GM21423 (cell line): ENCODE measurements around the gene FANCF.

Source experiments
- ATAC-seq: cut with Tn5 transposase; IDR thresholded peaks from one replicate; pipeline ENCODE4 v1.9.1; 2021; ENCODE audit warnings: mild to moderate bottlenecking, moderate library complexity; ENCODE audit not compliant: unreplicated experiment

FANCF gene

DNA sequence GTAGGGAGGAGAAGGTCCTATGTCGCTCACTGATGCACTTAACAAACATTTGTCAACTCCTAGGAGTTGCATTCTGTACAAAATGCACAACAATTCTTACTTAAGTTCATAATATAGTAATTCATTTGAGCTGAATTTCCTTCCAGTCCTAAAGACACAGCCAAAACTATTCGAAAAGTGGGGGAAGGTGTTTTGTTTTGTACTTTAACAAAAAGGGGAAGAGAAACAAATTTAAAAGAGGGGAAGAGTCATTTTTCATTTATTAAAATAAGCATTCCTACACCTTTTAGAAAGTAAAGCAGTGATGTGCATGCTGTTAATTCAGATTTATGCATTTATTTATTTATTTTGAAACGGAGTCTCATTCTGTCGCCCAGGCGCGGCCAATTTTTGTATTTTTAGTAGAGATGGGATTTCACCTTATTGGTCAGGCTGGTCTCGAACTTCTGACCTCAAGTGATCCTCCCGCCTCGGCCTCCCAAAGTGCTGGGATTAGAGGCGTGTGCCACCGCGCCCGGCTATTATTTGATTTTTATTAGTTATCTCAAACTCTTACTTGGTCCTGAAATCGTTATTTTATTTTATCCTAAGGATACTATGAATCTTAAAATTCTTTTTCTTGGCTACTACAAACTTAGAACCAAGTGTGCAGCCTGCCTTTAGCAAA is 1.1 kb upstream of the FANCF start:
- no peak for ATAC-seq

DNA sequence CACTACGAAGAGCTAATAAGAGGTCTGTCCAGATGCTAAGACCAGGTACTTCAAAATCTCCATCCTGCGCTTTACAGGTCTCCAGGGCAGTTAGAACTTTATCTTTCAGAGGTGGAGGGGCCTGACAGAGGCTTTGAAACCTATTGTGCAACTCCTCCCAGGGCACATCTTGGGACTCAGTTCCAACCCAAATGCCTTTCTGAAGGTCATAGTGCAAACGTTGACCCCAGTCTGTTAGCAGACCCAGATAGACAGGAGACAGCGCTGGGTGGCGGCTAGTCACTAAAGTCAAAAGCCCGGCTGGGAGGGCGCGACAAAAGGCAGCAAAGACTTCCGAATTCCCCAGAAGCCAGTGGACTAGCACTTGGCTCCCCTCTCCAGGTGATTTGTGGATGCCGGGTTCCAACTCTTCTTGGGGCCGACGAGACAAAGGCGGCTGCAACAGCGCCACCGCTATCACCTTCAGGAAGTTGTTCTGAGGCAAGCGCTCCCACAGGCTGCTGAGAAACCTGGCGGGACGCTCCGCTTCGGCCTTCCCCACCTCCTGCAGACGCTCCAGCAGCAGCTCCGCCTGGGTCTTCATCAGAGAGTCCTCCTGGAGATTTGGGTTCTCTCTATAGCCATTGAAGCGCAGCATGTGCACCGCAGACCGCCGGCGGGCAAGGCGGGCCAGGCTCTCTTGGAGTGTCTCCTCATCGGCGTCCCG is 728 bp downstream of the FANCF start:
- ATAC-seq, result peak; percentile 47

DNA sequence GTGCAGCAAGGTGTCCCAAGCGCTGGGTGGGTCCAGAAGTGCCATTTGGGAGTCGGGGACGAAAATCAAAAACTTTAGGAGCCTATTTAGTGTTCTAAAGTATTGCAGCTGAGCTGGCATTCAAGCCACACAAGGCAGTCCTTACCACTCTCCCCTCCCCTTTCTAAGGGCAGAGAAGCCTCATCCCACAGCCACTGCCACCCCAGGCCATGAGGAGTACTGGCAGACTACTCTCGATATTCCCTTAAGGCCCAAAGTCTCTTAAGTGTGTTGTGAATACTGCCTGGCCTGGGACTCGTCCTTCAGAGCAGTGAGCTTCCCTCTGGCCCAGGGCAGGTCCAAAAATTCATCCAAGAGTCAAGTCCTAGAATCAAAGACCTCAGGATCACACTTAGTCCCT is 7.8 kb downstream of the FANCF start:
- no peak for ATAC-seq

DNA sequence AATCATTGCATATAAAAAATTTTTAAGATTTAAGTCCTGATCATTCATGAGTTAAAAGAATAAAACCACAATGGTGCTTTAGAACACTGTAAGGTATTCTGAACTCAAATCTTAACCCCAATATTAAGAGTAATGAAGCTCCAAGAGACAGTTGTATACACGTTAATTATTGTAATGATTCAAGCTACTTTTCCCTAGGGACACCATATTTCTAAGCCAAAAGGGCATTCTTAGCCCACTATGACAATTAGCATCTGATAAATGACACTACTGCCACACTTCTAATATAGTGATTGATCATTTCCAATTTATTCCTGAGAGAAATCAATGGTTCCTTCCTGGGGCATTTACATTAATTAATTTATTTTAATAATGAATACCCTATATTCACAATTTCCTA is 21.7 kb downstream of the FANCF start:
- no peak for ATAC-seq

DNA sequence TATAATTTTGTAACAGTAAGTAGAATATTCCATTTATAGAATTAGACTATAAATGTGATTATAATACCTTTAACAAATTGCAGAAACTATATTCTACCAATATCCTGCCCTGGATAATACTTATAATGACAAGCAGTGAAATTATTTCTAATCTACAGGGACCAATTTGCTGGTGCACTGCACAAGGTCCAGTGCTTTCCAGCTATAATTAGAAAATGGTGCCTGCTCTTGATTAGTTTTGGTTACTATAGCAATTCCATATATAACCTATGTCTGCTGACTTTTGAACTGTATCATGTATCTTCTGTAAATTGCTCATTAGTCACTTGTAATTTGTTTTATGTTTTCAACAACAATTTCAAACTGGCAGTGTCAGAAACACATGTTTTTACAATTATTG is 23.1 kb downstream of the FANCF start:
- ATAC-seq, result no peak

DNA sequence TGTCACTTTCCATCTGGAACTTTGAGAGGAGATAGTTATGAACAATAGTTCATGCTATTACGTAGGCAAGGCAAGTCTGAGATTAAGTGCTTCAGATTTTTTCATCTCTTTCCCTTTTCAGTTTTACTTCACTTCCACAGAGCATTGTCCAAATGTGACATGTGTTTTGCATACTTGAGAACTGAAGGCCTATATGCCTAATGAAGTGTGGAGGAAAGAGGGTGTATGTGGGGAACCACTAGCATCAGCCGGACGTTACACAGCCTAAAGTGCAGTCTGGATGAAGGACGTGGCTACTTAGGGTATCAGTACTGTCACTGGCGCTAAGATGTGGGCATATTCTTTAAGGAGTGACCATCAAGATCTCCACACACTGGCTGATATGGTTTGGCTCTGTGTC is 26.2 kb downstream of the FANCF start:
- ATAC-seq, result no peak

DNA sequence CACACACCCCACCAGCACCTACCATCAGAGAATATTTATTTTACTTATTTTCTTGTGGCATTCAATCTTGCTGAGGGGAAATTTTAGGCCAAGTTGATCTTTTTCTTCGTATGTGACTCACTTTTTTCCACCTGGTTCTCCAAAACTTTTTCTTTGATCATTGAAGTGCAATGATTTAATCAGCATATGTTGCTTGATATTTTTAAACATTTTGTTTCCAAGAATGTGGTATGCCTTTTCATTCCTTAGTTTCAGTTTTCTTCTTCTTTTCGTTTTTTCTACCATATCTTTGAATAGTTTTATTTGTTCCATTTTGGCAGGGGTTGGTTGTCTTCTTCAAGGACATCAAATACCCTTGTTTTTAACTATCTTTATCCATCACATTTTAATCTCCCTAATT is 28.6 kb downstream of the FANCF start:
- ATAC-seq, result no peak

DNA sequence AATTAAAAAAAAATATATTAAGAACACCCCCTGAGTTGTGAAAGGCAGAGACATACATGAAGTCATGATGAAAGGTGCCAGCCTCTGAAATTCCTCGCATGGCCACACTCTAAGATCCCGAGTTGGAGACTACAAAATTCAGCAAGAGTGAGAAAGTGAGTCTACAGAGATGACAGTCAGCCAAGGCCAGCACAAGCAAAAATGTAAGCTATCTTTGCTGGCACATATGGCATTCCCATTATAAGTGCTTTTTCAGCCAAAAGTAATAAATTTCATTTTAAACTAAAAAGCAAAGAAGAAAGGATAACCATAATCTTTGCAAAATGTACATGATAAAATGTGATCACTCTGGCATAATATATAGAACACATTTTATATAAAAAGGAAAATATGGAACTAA is 40.6 kb downstream of the FANCF start:
- ATAC-seq, result no peak

DNA sequence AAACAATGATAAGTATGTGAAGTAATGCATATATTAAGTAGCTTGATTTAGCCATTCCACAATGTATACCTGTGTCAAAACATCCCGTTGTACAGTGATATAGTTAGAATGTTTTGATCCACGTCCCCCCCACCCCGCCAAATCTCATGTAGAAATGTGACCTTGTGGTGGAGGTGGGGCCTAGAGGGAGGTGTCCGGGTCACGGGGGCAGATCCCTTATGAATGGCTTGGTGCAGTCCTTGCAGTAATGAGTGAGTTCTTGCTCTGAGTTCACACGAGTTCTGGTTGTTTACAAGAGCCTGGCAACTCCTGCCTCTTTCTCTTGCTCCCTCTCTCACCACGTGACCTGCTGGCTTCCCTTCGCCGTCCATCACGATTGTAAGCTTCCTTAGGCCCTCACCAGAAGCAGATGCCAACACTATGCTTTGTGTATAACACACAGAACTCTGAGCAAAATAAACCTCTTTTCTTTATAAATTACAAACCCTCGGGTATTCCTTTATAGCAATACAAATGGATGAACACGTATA is 41.6 kb downstream of the FANCF start:
- ATAC-seq, result no peak

DNA sequence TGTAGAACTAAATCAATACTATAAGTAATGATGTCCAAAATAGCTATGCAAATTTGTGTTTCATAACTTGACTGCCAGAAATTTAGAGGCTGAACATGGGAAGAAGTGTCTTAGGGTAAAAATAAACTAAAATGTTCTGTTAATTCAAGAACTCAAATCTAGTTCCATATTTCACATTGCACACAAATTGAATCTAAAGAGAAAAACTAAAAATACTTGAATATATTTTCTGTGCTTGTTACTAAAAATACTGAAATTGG is 43.5 kb downstream of the FANCF start:
- ATAC-seq, result no peak

DNA sequence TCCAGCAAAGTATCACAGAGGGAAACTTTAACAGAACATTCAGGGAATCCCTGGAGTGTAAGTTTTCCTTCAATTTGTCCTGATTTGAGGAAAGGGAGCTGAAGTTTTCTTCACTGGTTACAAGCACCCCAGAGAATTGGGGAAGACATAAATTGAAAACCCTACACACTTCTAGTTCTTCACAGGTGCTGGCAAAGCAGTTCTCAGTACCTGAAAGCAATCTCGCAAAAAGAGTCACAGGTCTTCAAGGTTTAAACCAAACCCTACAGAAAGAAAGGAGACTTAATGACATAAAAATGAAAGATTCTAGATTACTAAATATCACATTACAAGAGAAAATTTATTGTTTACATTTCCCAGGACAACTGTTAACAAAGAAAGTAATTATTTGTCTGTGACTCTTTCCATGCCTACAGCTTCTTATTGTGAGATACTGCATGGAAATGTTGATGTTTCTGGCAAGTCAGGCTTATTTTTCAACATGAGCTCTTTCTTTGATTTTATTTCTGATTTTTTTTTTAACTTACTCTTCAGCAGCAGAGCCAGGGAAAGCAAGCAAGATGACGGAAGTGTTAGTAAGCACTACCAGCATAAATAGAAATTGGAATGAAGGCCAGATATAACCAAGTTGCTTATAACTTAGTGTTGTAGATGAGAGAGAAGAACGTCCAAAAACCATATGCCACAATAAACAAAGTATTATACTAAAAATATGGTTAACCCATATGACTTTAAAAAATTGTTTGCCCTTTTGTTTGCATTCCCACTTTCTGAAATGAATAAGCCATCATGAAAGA is 44.1 kb downstream of the FANCF start:
- ATAC-seq, result no peak

DNA sequence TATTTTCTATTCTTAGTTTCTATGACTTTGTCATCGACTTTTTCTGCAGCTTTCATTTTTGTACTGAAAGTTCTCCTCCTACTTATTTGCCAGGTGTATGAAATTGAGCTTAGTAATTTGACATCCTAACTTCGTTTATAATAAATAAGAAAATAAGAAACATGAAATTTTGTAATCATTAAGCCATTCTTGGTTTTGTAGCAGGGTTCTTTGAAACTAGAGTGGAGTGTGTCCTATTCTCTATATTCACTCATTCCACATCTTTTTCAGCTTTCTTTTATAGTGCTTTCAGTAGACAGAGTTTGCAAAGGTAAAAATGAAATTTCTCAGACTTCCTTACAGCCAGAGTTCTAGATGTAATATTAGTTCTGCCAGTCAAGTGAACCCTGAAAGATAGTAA is 47.8 kb downstream of the FANCF start:
- no peak for ATAC-seq
